ENCODE measurements around the gene MRGPRF. TPM values are rescaled to one million over a fixed set of nuclear protein-coding genes. Genes with fewer than 3 reads are reported as not detected.

MRGPRF gene
- total RNA-seq, 1 experiment from 2014 or later, result 0.76 TPM

- intact Hi-C loops (cut with micrococcal nuclease), result no loop called here
- Histone ChIP-seq H3K9ac (ENCODE audit: low read length) (no peak overlapping the region), H3K9me3 (ENCODE audit: control insufficient read depth in 1 of 2, insufficient read depth in 1 of 2, low read depth in 1 of 2, low read length in 2 of 2) (no peaks in the 10 kb centered on the region), H3K4me3 (replicated peaks in 1 of 2; ENCODE audit: low read depth in 1 of 2, low read length in 2 of 2) (no peak overlapping the region), H2AFZ (ENCODE audit: low read depth, low read length, poor library complexity, severe bottlenecking) (no peak overlapping the region), H3K36me3 (ENCODE audit: control insufficient read depth in 1 of 2, insufficient read depth in 2 of 2, low read length in 2 of 2) (no peaks in the 10 kb centered on the region), H3K9me2 (ENCODE audit: insufficient read depth) (no peaks in the 10 kb centered on the region), H3K4me1 (ENCODE audit: control insufficient read depth in 1 of 2, insufficient read depth in 2 of 2, low read length in 2 of 2) (peaks cover 31 to 44% of the 10 kb centered on the region in 2 experiments), H4K20me1 (ENCODE audit: insufficient read depth) (no peaks in the 10 kb centered on the region), H3K79me2 (ENCODE audit: insufficient read depth, low read length) (no peaks in the 10 kb centered on the region), H3K4me2 (ENCODE audit: low read length) (no peak overlapping the region), H3K27me3 (ENCODE audit: insufficient read depth, low read length) (no peaks in the 10 kb centered on the region), H3K27ac (ENCODE audit: low read depth, low read length) (no peak overlapping the region; the same call in 1 of the 2 replicates)
- no TSS peak for BruUV-seq (replicated peaks)
- TF ChIP-seq ELF1 (IDR thresholded peaks at IDR 0.05; ENCODE audit: borderline replicate concordance, low read depth) (no peak), SRF (IDR thresholded peaks at IDR 0.05; ENCODE audit: low read depth) (no peak), ZNF274 (IDR thresholded peaks at IDR 0.05; ENCODE audit: low read depth, low read length) (no peak), ZFX (IDR thresholded peaks at IDR 0.05) (no peak), JUND (IDR thresholded peaks at IDR 0.05) (no peak), CEBPB (IDR thresholded peaks at IDR 0.05; ENCODE audit: low read depth) (no peak), EGR1 (IDR thresholded peaks at IDR 0.05; ENCODE audit: low read depth) (no peak), CTCF (IDR thresholded peaks at IDR 0.05 in 2 of 3, conservative IDR thresholded peaks at IDR 0.05 in 1 of 3; ENCODE audit: borderline replicate concordance in 1 of 3, insufficient read depth in 1 of 3, low read depth in 2 of 3, low read length in 2 of 3) (no peak), EZH2 (IDR thresholded peaks at IDR 0.05) (no peak)
- DNase-seq (ENCODE audit: low read depth, low spot score) (no peak), ATAC-seq (no peak)
- RAD21 ChIA-PET (ENCODE audit: low non-redundant PET in 1 of 2, low total read pairs in 2 of 2, uncharacterized antibody in 2 of 2, unreplicated experiment in 2 of 2), result no interaction called here
- CTCF ChIA-PET, result no interaction called here
- POLR2A ChIA-PET, result no interaction called here
Observed at GRCh38 chr11:69005631-69006368, 7.2 kb downstream of the MRGPRF start.
